Immature natural killer cell (primary cell): ENCODE results near the gene CD47. TPM values are rescaled to one million over a fixed set of nuclear protein-coding genes. Genes with fewer than 3 reads are reported as not detected.
A peak's percentile ranks its signal among the peaks of the same experiment; 100 is the strongest.

Source experiments
- DNase-seq, 3 donors: peaks; one replicate each; pipeline ENCODE4 v3.0.0; 2022; ENCODE audit warnings: mixed read lengths in 1 of 3
- H3K27ac Mint-ChIP-seq, 6 donors: one replicate each; pipeline ENCODE4 v1.8.0; 2020; ENCODE audit warnings: mixed read lengths in 6 of 6, mild to moderate bottlenecking in 5 of 6, inconsistent platforms in 4 of 6, moderate library complexity in 3 of 6
- H3K27me3 Mint-ChIP-seq, 3 donors: one replicate each; pipeline ENCODE4 v1.8.0; 2020 to 2021; ENCODE audit warnings: low read depth in 3 of 3, mild to moderate bottlenecking in 3 of 3, mixed read lengths in 3 of 3, moderate library complexity in 3 of 3, inconsistent platforms in 1 of 3
- H3K36me3 Mint-ChIP-seq, 3 donors: one replicate each; pipeline ENCODE4 v1.8.0; 2020; ENCODE audit warnings: mixed read lengths in 3 of 3, inconsistent platforms in 2 of 3, mild to moderate bottlenecking in 2 of 3
- H3K4me1 Mint-ChIP-seq, 2 donors: one replicate each; pipeline ENCODE4 v1.8.0; 2020; ENCODE audit warnings: inconsistent platforms in 2 of 2, mild to moderate bottlenecking in 2 of 2, mixed read lengths in 2 of 2, moderate library complexity in 1 of 2
- H3K4me3 Mint-ChIP-seq, 5 donors: one replicate each; pipeline ENCODE4 v1.8.0; 2020; ENCODE audit warnings: mild to moderate bottlenecking in 5 of 5, mixed read lengths in 5 of 5, inconsistent platforms in 3 of 5, moderate library complexity in 3 of 5
- H3K9me3 Mint-ChIP-seq, 6 donors: one replicate each; pipeline ENCODE4 v1.8.0; 2020; ENCODE audit warnings: mild to moderate bottlenecking in 6 of 6, mixed read lengths in 6 of 6, inconsistent platforms in 4 of 6, moderate library complexity in 3 of 6
- polyA plus RNA-seq, 3 donors: library from polyadenylated mRNA; unstranded; fragments of 300-500 nt; fragmentation: Illumina TruSeq; gene quantifications; one replicate each; pipeline ENCODE4 v1.2.3, GENCODE V29; 2021

Gene CD47
- polyA plus RNA-seq, 3 donors from 2014 or later = 291 to 313 (median 291) TPM

GRCh38 chr3:108093616-108094015, 2.8 kb upstream of the CD47 start:
- H3K27ac Mint-ChIP-seq = peak overlapping the region in 4 of 6 donors; percentile 62 to 100 (median 98)
- peaks cover 0 to 9% (median 0%) of the 10 kb centered on the region in 3 donors for H3K36me3 Mint-ChIP-seq
- H3K9me3 Mint-ChIP-seq = peaks cover 0 to 2% (median 0%) of the 10 kb centered on the region in 6 donors
- H3K4me1 Mint-ChIP-seq = peaks cover 58 to 61% of the 10 kb centered on the region in 2 donors
- peaks cover 23 to 33% (median 28%) of the 10 kb centered on the region in 3 donors for H3K27me3 Mint-ChIP-seq
- H3K4me3 Mint-ChIP-seq = peak overlapping the region in 3 of 5 donors; percentile 0 to 18 (median 12)
- no peak for DNase-seq

- Mint-ChIP-seq H3K36me3 (peaks cover 0 to 9% (median 0%) of the 10 kb centered on the region in 3 donors), H3K4me3 (peak overlapping the region; percentile 23 to 100 (median 93)), H3K9me3 (peaks cover 0 to 2% (median 0%) of the 10 kb centered on the region in 6 donors), H3K4me1 (peaks cover 52 to 57% of the 10 kb centered on the region in 2 donors), H3K27me3 (peaks cover 23 to 34% (median 28%) of the 10 kb centered on the region in 3 donors), H3K27ac (peak overlapping the region in 4 of 6 donors; percentile 98 to 100 (median 99))
- DNase-seq = no peak
Observed at GRCh38 chr3:108093021-108093420, 2.2 kb upstream of the CD47 start.

GRCh38 chr3:108092501-108092900, 1.7 kb upstream of the CD47 start:
- H3K4me3 Mint-ChIP-seq = peak overlapping the region; percentile 89 to 100 (median 95)
- H3K27me3 Mint-ChIP-seq = peaks cover 23 to 34% (median 28%) of the 10 kb centered on the region in 3 donors
- no peak for DNase-seq
- peaks cover 47 to 52% of the 10 kb centered on the region in 2 donors for H3K4me1 Mint-ChIP-seq
- peak overlapping the region in 4 of 6 donors; percentile 98 to 100 (median 99) for H3K27ac Mint-ChIP-seq
- peaks cover 0 to 2% (median 0%) of the 10 kb centered on the region in 6 donors for H3K9me3 Mint-ChIP-seq
- peaks cover 0 to 9% (median 2%) of the 10 kb centered on the region in 3 donors for H3K36me3 Mint-ChIP-seq

GRCh38 chr3:108091498-108092250, 843 bp upstream of the CD47 start:
- H3K9me3 Mint-ChIP-seq = peaks cover 0 to 2% (median 0%) of the 10 kb centered on the region in 6 donors
- peak overlapping the region; percentile 89 to 100 (median 95) for H3K4me3 Mint-ChIP-seq
- H3K36me3 Mint-ChIP-seq = peaks cover 0 to 9% (median 2%) of the 10 kb centered on the region in 3 donors
- no peak for DNase-seq
- peaks cover 39 to 43% of the 10 kb centered on the region in 2 donors for H3K4me1 Mint-ChIP-seq
- peak overlapping the region in 4 of 6 donors; percentile 98 to 100 (median 99) for H3K27ac Mint-ChIP-seq
- H3K27me3 Mint-ChIP-seq = peaks cover 23 to 34% (median 28%) of the 10 kb centered on the region in 3 donors

GRCh38 chr3:108090049-108090700, 656 bp downstream of the CD47 start:
- peak; percentile 79 to 83 (median 83) for DNase-seq
- Mint-ChIP-seq H3K4me3 (peak overlapping the region in 3 of 5 donors; percentile 96 to 100 (median 100)), H3K27me3 (peaks cover 23 to 31% (median 28%) of the 10 kb centered on the region in 3 donors), H3K4me1 (peaks cover 31 to 36% of the 10 kb centered on the region in 2 donors), H3K9me3 (peaks cover 0 to 2% (median 0%) of the 10 kb centered on the region in 6 donors), H3K27ac (peak overlapping the region in 3 of 6 donors; percentile 99 to 100 (median 100)), H3K36me3 (peaks cover 0 to 9% (median 2%) of the 10 kb centered on the region in 3 donors)

GRCh38 chr3:108089579-108089978, 1.3 kb downstream of the CD47 start:
- H3K36me3 Mint-ChIP-seq = peaks cover 0 to 9% (median 2%) of the 10 kb centered on the region in 3 donors
- H3K27ac Mint-ChIP-seq = peak overlapping the region in 3 of 6 donors; percentile 99 to 100 (median 100)
- peaks cover 23 to 31% (median 28%) of the 10 kb centered on the region in 3 donors for H3K27me3 Mint-ChIP-seq
- H3K4me3 Mint-ChIP-seq = peak overlapping the region in 3 of 5 donors; percentile 96 to 100 (median 100)
- H3K9me3 Mint-ChIP-seq = peaks cover 0 to 2% (median 0%) of the 10 kb centered on the region in 6 donors
- DNase-seq = no peak
- peaks cover 26 to 32% of the 10 kb centered on the region in 2 donors for H3K4me1 Mint-ChIP-seq

- peak; percentile 74 to 76 (median 74) for DNase-seq
- Mint-ChIP-seq H3K4me1 (peaks cover 24 to 31% of the 10 kb centered on the region in 2 donors), H3K27me3 (peaks cover 23 to 31% (median 28%) of the 10 kb centered on the region in 3 donors), H3K36me3 (peaks cover 0 to 9% (median 2%) of the 10 kb centered on the region in 3 donors), H3K27ac (peak overlapping the region in 1 of 6 donors; percentile 87), H3K9me3 (peaks cover 0 to 2% (median 0%) of the 10 kb centered on the region in 6 donors), H3K4me3 (peak overlapping the region in 3 of 5 donors; percentile 96 to 100 (median 100))
Observed at GRCh38 chr3:108088697-108089096, 2.1 kb downstream of the CD47 start.

GRCh38 chr3:108088146-108088545, 2.7 kb downstream of the CD47 start:
- H3K4me3 Mint-ChIP-seq = peak overlapping the region in 3 of 5 donors; percentile 96 to 100 (median 100)
- DNase-seq = no peak
- peak overlapping the region in 1 of 6 donors; percentile 91 for H3K27ac Mint-ChIP-seq
- H3K9me3 Mint-ChIP-seq = peaks cover 0 to 2% (median 0%) of the 10 kb centered on the region in 6 donors
- H3K4me1 Mint-ChIP-seq = peaks cover 18 to 26% of the 10 kb centered on the region in 2 donors
- peaks cover 0 to 9% (median 2%) of the 10 kb centered on the region in 3 donors for H3K36me3 Mint-ChIP-seq
- H3K27me3 Mint-ChIP-seq = peaks cover 20 to 31% (median 28%) of the 10 kb centered on the region in 3 donors

- Mint-ChIP-seq H3K27ac (no peak overlapping the region), H3K36me3 (peaks cover 0 to 8% (median 2%) of the 10 kb centered on the region in 3 donors), H3K4me1 (peaks cover 3 to 20% of the 10 kb centered on the region in 2 donors), H3K4me3 (no peak overlapping the region), H3K27me3 (peaks cover 14 to 24% (median 20%) of the 10 kb centered on the region in 3 donors), H3K9me3 (peaks cover 0 to 2% (median 0%) of the 10 kb centered on the region in 6 donors)
- no peak for DNase-seq
Observed at GRCh38 chr3:108086653-108087052, 4.2 kb downstream of the CD47 start.

GRCh38 chr3:108085810-108086350, 5.0 kb downstream of the CD47 start:
- H3K4me1 Mint-ChIP-seq = peaks cover 0 to 26% of the 10 kb centered on the region in 2 donors
- peaks cover 7 to 17% (median 13%) of the 10 kb centered on the region in 3 donors for H3K27me3 Mint-ChIP-seq
- no peak overlapping the region for H3K27ac Mint-ChIP-seq
- H3K36me3 Mint-ChIP-seq = peaks cover 0 to 6% (median 2%) of the 10 kb centered on the region in 3 donors
- H3K9me3 Mint-ChIP-seq = peaks cover 0 to 2% (median 0%) of the 10 kb centered on the region in 6 donors
- no peak for DNase-seq
- no peak overlapping the region for H3K4me3 Mint-ChIP-seq

- H3K27me3 Mint-ChIP-seq = peaks cover 5 to 13% (median 10%) of the 10 kb centered on the region in 3 donors
- no peak overlapping the region for H3K27ac Mint-ChIP-seq
- no peak overlapping the region for H3K4me3 Mint-ChIP-seq
- peaks cover 0 to 5% (median 2%) of the 10 kb centered on the region in 3 donors for H3K36me3 Mint-ChIP-seq
- H3K4me1 Mint-ChIP-seq = peaks cover 0 to 30% of the 10 kb centered on the region in 2 donors
- peaks cover 0 to under 1% (median 0%) of the 10 kb centered on the region in 6 donors for H3K9me3 Mint-ChIP-seq
- DNase-seq = no peak
Observed at GRCh38 chr3:108085370-108085769, 5.5 kb downstream of the CD47 start.

GRCh38 chr3:108079877-108080276, 11.0 kb downstream of the CD47 start:
- Mint-ChIP-seq H3K27me3 (no peaks in the 10 kb centered on the region), H3K4me3 (peak overlapping the region; percentile 52 to 69 (median 61)), H3K36me3 (peaks cover 10 to 29% (median 17%) of the 10 kb centered on the region in 3 donors), H3K4me1 (peaks cover 11 to 71% of the 10 kb centered on the region in 2 donors), H3K9me3 (no peaks in the 10 kb centered on the region), H3K27ac (peak overlapping the region; percentile 77 to 92 (median 80))
- DNase-seq = no peak

GRCh38 chr3:108079043-108079442, 11.8 kb downstream of the CD47 start:
- Mint-ChIP-seq H3K9me3 (no peaks in the 10 kb centered on the region), H3K36me3 (peaks cover 10 to 30% (median 17%) of the 10 kb centered on the region in 3 donors), H3K4me3 (peak overlapping the region; percentile 22 to 69 (median 55)), H3K27ac (peak overlapping the region; percentile 77 to 92 (median 80)), H3K27me3 (no peaks in the 10 kb centered on the region), H3K4me1 (peaks cover 18 to 75% of the 10 kb centered on the region in 2 donors)
- no peak for DNase-seq
